GM12878 (cell line): ENCODE results near the gene USP11. TPM values are rescaled to one million over a fixed set of nuclear protein-coding genes. Genes with fewer than 3 reads are reported as not detected.

Experiments
- BRCA1 ChIP-seq: IDR thresholded peaks from 2 replicates; pipeline ENCODE4 v1.6.1; 2011; ENCODE audit warnings: low read depth, low read length, improper control_type of control experiment
- EZH2 ChIP-seq: IDR thresholded peaks from 2 replicates; pipeline ENCODE4 v1.6.1; 2012; ENCODE audit warnings: low read depth, mild to moderate bottlenecking, control low read depth, inconsistent platforms, low read length, borderline replicate concordance; ENCODE audit not compliant: control insufficient read depth
- LARP7 ChIP-seq: fragments of 450-650 bp; IDR thresholded peaks from 2 replicates; pipeline ENCODE4 v1.6.1; 2017; ENCODE audit warnings: mild to moderate bottlenecking
- MEF2A ChIP-seq: IDR thresholded peaks from 2 replicates; pipeline ENCODE4 v1.6.1; 2011; ENCODE audit warnings: low read depth, mild to moderate bottlenecking, low read length, moderate library complexity; ENCODE audit not compliant: insufficient read depth
- MEF2B ChIP-seq: fragments of 450-650 bp; IDR thresholded peaks from 2 replicates; pipeline ENCODE4 v1.6.1; 2018; ENCODE audit warnings: mild to moderate bottlenecking, moderate library complexity; ENCODE audit not compliant: partially characterized antibody, poor library complexity, severe bottlenecking
- MYB ChIP-seq: fragments of 150-350 bp; IDR thresholded peaks from 2 replicates; pipeline ENCODE4 v1.6.1; 2014; ENCODE audit warnings: mild to moderate bottlenecking, low read depth, low read length, borderline replicate concordance
- NBN ChIP-seq: fragments of 450-650 bp; IDR thresholded peaks from 2 replicates; pipeline ENCODE4 v1.6.1; 2016
- NFIC ChIP-seq: IDR thresholded peaks from 2 replicates; pipeline ENCODE4 v1.6.1; 2012; ENCODE audit warnings: low read depth, mild to moderate bottlenecking, inconsistent platforms, low read length, moderate library complexity
- NFXL1 ChIP-seq: fragments of 450-650 bp; IDR thresholded peaks from 2 replicates; pipeline ENCODE4 v1.6.1; 2017; ENCODE audit warnings: antibody characterized with exemption, mild to moderate bottlenecking, borderline replicate concordance
- NR2F1 ChIP-seq: fragments of 450-650 bp; conservative IDR thresholded peaks from 2 replicates; pipeline ENCODE4 v1.6.1; 2017; ENCODE audit warnings: mild to moderate bottlenecking
- NRF1 ChIP-seq: conservative IDR thresholded peaks from 2 replicates; pipeline ENCODE4 v1.6.1; 2011; ENCODE audit warnings: mild to moderate bottlenecking, low read depth, low read length, improper control_type of control experiment
- RUNX3 ChIP-seq: IDR thresholded peaks from 2 replicates; pipeline ENCODE4 v1.6.1; 2012; ENCODE audit warnings: low read length, inconsistent platforms
- SIN3A ChIP-seq: IDR thresholded peaks from 2 replicates; pipeline ENCODE4 v1.6.1; 2012; ENCODE audit warnings: low read depth, low read length, improper control_type of control experiment
- SMC3 ChIP-seq: IDR thresholded peaks from 2 replicates; pipeline ENCODE4 v1.6.1; 2011; ENCODE audit warnings: low read length, improper control_type of control experiment, borderline replicate concordance
- SREBF2 ChIP-seq: IDR thresholded peaks from 2 replicates; pipeline ENCODE4 v1.6.1; 2012; ENCODE audit warnings: mild to moderate bottlenecking, low read length
- TCF7 ChIP-seq: IDR thresholded peaks from 2 replicates; pipeline ENCODE4 v1.6.1; 2014; ENCODE audit warnings: antibody characterized with exemption, borderline replicate concordance
- ZNF24 ChIP-seq: fragments of 450-650 bp; IDR thresholded peaks from 2 replicates; pipeline ENCODE4 v1.6.1; 2017; ENCODE audit warnings: antibody characterized with exemption, mild to moderate bottlenecking
- polyA plus RNA-seq, 11 experiments: library from polyadenylated mRNA; depleted of rRNA in 4 of 11; unstranded in 6 of 11; stranded (reverse) in 5 of 11; fragments of >200 nt; fragmentation: Nextera tagmentation in 4 of 11; fragmentation: Illumina TruSeq in 1 of 11; extraction: Ambion mirVana in 4 of 11; extraction: Trizol in 1 of 11; gene quantifications; 1 replicate in 1 of 11; 2 replicates in 10 of 11; pipeline versions ENCODE4 v1.2.1 to v1.2.3, GENCODE V29; 2011 to 2016; ENCODE audit warnings: inconsistent platforms in 2 of 11, missing spikeins in 2 of 11, low read depth in 1 of 11
- total RNA-seq, 4 experiments: library from RNA; depleted of rRNA in 3 of 4; stranded (reverse); fragments of >200 nt in 3 of 4; fragmentation: Illumina TruSeq in 1 of 4; extraction: Trizol in 1 of 4; gene quantifications; 2 replicates each; pipeline versions ENCODE4 v1.2.1 to v1.2.3, GENCODE V29; 2013 to 2021
- TF ChIP-seq, protein P1 (sequence below): fragments of 450-650 bp; IDR thresholded peaks from 2 replicates; pipeline ENCODE4 v1.6.1; 2017; ENCODE audit warnings: mild to moderate bottlenecking, moderate library complexity
- TF ChIP-seq, protein P2 (sequence below): IDR thresholded peaks from 2 replicates; pipeline ENCODE4 v1.6.1; 2012; ENCODE audit warnings: low read depth, low read length, improper control_type of control experiment
- TF ChIP-seq, protein P3 (sequence below): fragments of 150-350 bp; IDR thresholded peaks from 2 replicates; pipeline ENCODE4 v1.6.1; 2014; ENCODE audit warnings: mild to moderate bottlenecking, low read depth, low read length
- TF ChIP-seq, protein P4 (sequence below): fragments of 450-650 bp; formaldehyde crosslinking; IDR thresholded peaks from 2 replicates; pipeline ENCODE4 v1.4.0; 2020; ENCODE audit warnings: mild to moderate bottlenecking, moderate library complexity

USP11 gene
- total and polyA plus RNA-seq, 10 of the 15 experiments (the other 5 are each of a cell fraction or from before 2014, with no cell fraction given) = 3.3 to 44.0 (median 20.9) TPM

DNA sequence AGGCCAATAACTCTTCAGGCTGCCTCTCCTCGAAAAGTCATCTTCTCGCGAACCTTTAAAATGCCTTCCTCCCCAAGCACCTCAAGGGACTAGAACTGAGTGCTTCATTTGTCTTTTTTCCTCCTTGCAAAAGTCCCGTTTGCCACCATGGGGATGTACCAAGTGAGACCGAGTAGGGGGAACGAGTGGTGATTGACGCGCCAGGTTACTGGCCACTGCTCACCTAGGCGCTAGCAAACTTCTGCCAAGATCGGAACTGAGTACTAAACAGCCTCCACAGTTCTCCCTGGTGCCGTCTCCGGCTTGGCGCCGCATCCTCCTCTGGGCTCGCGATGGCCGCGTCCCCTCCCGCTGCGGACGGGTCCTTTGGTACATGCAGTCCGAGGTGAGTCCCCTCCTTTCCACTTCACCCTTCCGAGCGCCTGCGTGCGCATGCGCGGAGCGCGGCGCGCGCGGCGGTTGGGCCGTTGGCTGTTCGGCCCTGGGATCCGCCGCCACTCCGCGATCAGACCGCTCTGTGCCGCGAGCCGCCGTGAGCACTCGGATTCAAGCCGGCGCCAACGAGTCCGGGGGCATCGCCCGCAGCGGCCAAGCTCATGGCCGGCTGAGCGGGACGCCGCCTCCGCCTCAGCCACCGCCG, 14.4 kb upstream of the USP11 start, which contains the start of gene CDK16 (continued):
- TF ChIP-seq, protein P1, sequence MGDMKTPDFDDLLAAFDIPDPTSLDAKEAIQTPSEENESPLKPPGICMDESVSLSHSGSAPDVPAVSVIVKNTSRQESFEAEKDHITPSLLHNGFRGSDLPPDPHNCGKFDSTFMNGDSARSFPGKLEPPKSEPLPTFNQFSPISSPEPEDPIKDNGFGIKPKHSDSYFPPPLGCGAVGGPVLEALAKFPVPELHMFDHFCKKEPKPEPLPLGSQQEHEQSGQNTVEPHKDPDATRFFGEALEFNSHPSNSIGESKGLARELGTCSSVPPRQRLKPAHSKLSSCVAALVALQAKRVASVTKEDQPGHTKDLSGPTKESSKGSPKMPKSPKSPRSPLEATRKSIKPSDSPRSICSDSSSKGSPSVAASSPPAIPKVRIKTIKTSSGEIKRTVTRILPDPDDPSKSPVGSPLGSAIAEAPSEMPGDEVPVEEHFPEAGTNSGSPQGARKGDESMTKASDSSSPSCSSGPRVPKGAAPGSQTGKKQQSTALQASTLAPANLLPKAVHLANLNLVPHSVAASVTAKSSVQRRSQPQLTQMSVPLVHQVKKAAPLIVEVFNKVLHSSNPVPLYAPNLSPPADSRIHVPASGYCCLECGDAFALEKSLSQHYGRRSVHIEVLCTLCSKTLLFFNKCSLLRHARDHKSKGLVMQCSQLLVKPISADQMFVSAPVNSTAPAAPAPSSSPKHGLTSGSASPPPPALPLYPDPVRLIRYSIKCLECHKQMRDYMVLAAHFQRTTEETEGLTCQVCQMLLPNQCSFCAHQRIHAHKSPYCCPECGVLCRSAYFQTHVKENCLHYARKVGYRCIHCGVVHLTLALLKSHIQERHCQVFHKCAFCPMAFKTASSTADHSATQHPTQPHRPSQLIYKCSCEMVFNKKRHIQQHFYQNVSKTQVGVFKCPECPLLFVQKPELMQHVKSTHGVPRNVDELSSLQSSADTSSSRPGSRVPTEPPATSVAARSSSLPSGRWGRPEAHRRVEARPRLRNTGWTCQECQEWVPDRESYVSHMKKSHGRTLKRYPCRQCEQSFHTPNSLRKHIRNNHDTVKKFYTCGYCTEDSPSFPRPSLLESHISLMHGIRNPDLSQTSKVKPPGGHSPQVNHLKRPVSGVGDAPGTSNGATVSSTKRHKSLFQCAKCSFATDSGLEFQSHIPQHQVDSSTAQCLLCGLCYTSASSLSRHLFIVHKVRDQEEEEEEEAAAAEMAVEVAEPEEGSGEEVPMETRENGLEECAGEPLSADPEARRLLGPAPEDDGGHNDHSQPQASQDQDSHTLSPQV = no peak
- peak; percentile 82; the same call in 1 of the 2 replicates for TF ChIP-seq LARP7
- no peak; the same call in 1 of the 2 replicates for TF ChIP-seq NR2F1
- no peak for TF ChIP-seq SMC3
- peak; percentile 86 for TF ChIP-seq NRF1
- TF ChIP-seq, protein P2, sequence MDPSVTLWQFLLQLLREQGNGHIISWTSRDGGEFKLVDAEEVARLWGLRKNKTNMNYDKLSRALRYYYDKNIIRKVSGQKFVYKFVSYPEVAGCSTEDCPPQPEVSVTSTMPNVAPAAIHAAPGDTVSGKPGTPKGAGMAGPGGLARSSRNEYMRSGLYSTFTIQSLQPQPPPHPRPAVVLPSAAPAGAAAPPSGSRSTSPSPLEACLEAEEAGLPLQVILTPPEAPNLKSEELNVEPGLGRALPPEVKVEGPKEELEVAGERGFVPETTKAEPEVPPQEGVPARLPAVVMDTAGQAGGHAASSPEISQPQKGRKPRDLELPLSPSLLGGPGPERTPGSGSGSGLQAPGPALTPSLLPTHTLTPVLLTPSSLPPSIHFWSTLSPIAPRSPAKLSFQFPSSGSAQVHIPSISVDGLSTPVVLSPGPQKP = no peak
- no peak for TF ChIP-seq ZNF24
- no peak for TF ChIP-seq NFIC
- TF ChIP-seq NFXL1 = no peak
- TF ChIP-seq BRCA1 = 0 out of 2 replicates have a peak, but pooled peaks have one; percentile 7
- TF ChIP-seq, protein P3, sequence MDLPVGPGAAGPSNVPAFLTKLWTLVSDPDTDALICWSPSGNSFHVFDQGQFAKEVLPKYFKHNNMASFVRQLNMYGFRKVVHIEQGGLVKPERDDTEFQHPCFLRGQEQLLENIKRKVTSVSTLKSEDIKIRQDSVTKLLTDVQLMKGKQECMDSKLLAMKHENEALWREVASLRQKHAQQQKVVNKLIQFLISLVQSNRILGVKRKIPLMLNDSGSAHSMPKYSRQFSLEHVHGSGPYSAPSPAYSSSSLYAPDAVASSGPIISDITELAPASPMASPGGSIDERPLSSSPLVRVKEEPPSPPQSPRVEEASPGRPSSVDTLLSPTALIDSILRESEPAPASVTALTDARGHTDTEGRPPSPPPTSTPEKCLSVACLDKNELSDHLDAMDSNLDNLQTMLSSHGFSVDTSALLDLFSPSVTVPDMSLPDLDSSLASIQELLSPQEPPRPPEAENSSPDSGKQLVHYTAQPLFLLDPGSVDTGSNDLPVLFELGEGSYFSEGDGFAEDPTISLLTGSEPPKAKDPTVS = no peak
- no peak for TF ChIP-seq SREBF2
- no peak for TF ChIP-seq EZH2
- TF ChIP-seq NBN = peak; percentile 97
- no peak for TF ChIP-seq MEF2A
- TF ChIP-seq, protein P4, sequence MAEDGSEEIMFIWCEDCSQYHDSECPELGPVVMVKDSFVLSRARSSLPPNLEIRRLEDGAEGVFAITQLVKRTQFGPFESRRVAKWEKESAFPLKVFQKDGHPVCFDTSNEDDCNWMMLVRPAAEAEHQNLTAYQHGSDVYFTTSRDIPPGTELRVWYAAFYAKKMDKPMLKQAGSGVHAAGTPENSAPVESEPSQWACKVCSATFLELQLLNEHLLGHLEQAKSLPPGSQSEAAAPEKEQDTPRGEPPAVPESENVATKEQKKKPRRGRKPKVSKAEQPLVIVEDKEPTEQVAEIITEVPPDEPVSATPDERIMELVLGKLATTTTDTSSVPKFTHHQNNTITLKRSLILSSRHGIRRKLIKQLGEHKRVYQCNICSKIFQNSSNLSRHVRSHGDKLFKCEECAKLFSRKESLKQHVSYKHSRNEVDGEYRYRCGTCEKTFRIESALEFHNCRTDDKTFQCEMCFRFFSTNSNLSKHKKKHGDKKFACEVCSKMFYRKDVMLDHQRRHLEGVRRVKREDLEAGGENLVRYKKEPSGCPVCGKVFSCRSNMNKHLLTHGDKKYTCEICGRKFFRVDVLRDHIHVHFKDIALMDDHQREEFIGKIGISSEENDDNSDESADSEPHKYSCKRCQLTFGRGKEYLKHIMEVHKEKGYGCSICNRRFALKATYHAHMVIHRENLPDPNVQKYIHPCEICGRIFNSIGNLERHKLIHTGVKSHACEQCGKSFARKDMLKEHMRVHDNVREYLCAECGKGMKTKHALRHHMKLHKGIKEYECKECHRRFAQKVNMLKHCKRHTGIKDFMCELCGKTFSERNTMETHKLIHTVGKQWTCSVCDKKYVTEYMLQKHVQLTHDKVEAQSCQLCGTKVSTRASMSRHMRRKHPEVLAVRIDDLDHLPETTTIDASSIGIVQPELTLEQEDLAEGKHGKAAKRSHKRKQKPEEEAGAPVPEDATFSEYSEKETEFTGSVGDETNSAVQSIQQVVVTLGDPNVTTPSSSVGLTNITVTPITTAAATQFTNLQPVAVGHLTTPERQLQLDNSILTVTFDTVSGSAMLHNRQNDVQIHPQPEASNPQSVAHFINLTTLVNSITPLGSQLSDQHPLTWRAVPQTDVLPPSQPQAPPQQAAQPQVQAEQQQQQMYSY (CRISPR knock-in tag) = no peak
- TF ChIP-seq MEF2B = peak; percentile 54
- TF ChIP-seq TCF7 = no peak
- peak; percentile 60; the same call in 1 of the 2 replicates for TF ChIP-seq MYB
- no peak; the same call in 1 of the 2 replicates for TF ChIP-seq SIN3A
- 0 out of 2 replicates have a peak, but pooled peaks have one; percentile 16 for TF ChIP-seq RUNX3
